Dendritic cell treated with granulocyte-macrophage colony-stimulating factor and Interleukin-4, amounts not matched to agents 40 ng/mL and 50 ng/mL, for 4 days (primary cell): ENCODE results near the gene DLAT.
"Not testable (repeated sequence)": the region's sequence is repeated elsewhere in the genome, so short reads cannot be mapped to it uniquely, and the experiment has no call there.

Experiments used
- H3K27ac Mint-ChIP-seq: one replicate; pipeline ENCODE4 v1.8.0; 2022; ENCODE audit warnings: mild to moderate bottlenecking, mixed read lengths
- H3K27me3 Mint-ChIP-seq: one replicate; pipeline ENCODE4 v1.8.0; 2022; ENCODE audit warnings: mild to moderate bottlenecking, mixed read lengths
- H3K36me3 Mint-ChIP-seq: one replicate; pipeline ENCODE4 v1.8.0; 2022; ENCODE audit warnings: low read depth, mixed read lengths
- H3K4me1 Mint-ChIP-seq: one replicate; pipeline ENCODE4 v1.8.0; 2022; ENCODE audit warnings: low read depth, mixed read lengths
- H3K4me3 Mint-ChIP-seq: one replicate; pipeline ENCODE4 v1.8.0; 2022; ENCODE audit warnings: mild to moderate bottlenecking, moderate library complexity, mixed read lengths
- H3K9me3 Mint-ChIP-seq: one replicate; pipeline ENCODE4 v1.8.0; 2022; ENCODE audit warnings: mixed read lengths
- intact Hi-C: fragments of 100-400 bp; cut with micrococcal nuclease; formaldehyde crosslinking; loops from one replicate; pipeline ENCODE4 v1.15.0; 2022

The DLAT gene

DNA sequence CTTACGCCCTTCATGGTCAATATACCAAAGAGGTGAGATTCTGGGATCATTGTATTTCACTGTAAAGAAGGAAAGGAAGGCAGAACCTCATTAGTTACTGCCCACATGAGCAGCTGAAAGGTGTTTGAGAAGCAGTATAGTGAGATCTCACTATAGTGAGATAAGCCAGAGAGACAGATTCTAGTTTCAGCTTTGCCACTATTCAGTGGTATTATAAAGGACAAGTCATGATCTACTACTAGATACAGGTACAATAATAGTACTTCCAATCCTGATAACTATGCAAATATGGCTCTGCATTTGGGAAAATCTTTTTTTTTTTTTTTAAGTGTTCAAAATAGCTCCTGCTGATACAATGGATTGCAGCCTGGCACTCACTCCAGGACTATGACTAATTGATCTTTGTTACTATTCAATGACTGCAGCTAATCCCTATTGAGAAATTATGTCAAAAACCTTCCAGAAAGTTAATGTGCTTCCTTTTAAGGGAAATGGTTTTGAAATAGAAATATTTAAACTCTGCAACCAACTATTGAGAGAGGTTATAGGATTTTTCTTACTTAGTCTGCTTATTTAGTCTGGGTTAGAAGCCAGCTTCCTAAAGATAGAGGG lies 8.3 kb upstream of the DLAT start:
- intact Hi-C loops, result no loop called here
- no peaks in the 10 kb centered on the region for H3K4me1 Mint-ChIP-seq
- no peaks in the 10 kb centered on the region for H3K27me3 Mint-ChIP-seq
- no peak overlapping the region for H3K4me3 Mint-ChIP-seq
- no peaks in the 10 kb centered on the region for H3K36me3 Mint-ChIP-seq
- H3K9me3 Mint-ChIP-seq, result no peaks in the 10 kb centered on the region
- H3K27ac Mint-ChIP-seq, result no peak overlapping the region

DNA sequence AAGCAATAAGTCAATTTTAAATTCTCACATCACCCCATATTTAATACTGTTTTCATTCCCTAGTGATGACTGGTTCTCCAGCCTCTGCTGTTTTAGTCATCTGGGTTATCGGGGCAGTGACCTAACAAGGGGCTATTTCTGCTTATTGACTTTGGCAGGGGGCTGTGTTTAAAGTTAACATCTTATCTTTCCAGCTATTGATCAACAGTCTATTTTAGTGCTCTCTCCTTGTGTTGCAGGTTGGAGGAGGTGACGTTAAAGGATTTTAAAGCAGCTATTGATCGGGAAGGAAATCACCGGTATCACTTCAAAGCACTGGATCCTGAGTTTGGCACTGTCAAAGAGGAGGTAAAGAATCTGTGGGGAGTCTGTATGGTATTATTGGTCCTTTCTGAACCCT lies 7.7 kb upstream of the DLAT start:
- Mint-ChIP-seq H3K4me3 (no peak overlapping the region), H3K4me1 (no peaks in the 10 kb centered on the region), H3K27me3 (no peaks in the 10 kb centered on the region), H3K27ac (no peak overlapping the region), H3K9me3 (no peaks in the 10 kb centered on the region), H3K36me3 (no peaks in the 10 kb centered on the region)
- intact Hi-C loops, result no loop called here

GRCh38 chr11:112019066-112019465 lies 6.1 kb upstream of the DLAT start:
- H3K36me3 Mint-ChIP-seq, result no peaks in the 10 kb centered on the region
- no peak overlapping the region for H3K27ac Mint-ChIP-seq
- no peaks in the 10 kb centered on the region for H3K9me3 Mint-ChIP-seq
- H3K27me3 Mint-ChIP-seq, result no peaks in the 10 kb centered on the region
- H3K4me1 Mint-ChIP-seq, result peaks cover 6% of the 10 kb centered on the region
- H3K4me3 Mint-ChIP-seq, result no peak overlapping the region
- intact Hi-C loops, result no loop called here

GRCh38 chr11:112023104-112023503 lies 2.1 kb upstream of the DLAT start:
- peaks cover 27% of the 10 kb centered on the region for H3K36me3 Mint-ChIP-seq
- no peak overlapping the region for H3K27ac Mint-ChIP-seq
- no peaks in the 10 kb centered on the region for H3K27me3 Mint-ChIP-seq
- no peak overlapping the region for H3K4me3 Mint-ChIP-seq
- intact Hi-C loops, result no loop called here
- H3K9me3 Mint-ChIP-seq, result no peaks in the 10 kb centered on the region
- peaks cover 10% of the 10 kb centered on the region for H3K4me1 Mint-ChIP-seq

GRCh38 chr11:112024178-112024772 lies 933 bp upstream of the DLAT start:
- Mint-ChIP-seq H3K4me3 (peak overlapping the region; percentile 98), H3K27me3 (no peaks in the 10 kb centered on the region), H3K4me1 (peaks cover 10% of the 10 kb centered on the region), H3K36me3 (peaks cover 39% of the 10 kb centered on the region), H3K9me3 (no peaks in the 10 kb centered on the region), H3K27ac (peak overlapping the region; percentile 96)
- intact Hi-C loops, result loop anchor here (2.0 kb wide), 3 partner anchors 63 to 145 kb away; partner anchors contain the start of genes CFAP68, FDXACB1, SDHD and TIMM8B

- peaks cover 14% of the 10 kb centered on the region for H3K4me1 Mint-ChIP-seq
- peaks cover 53% of the 10 kb centered on the region for H3K36me3 Mint-ChIP-seq
- intact Hi-C loops, result loop anchor here (2.0 to 5.0 kb wide), 4 partner anchors 47 to 147 kb away; partner anchors contain the start of genes CFAP68, FDXACB1, NKAPD1 and PIH1D2
- peak overlapping the region; percentile 96 for H3K27ac Mint-ChIP-seq
- H3K27me3 Mint-ChIP-seq, result no peaks in the 10 kb centered on the region
- H3K9me3 Mint-ChIP-seq, result no peaks in the 10 kb centered on the region
- H3K4me3 Mint-ChIP-seq, result peak overlapping the region; percentile 98
These were observed 499 bp downstream of the DLAT start for GRCh38 chr11:112025707-112026106.

DNA sequence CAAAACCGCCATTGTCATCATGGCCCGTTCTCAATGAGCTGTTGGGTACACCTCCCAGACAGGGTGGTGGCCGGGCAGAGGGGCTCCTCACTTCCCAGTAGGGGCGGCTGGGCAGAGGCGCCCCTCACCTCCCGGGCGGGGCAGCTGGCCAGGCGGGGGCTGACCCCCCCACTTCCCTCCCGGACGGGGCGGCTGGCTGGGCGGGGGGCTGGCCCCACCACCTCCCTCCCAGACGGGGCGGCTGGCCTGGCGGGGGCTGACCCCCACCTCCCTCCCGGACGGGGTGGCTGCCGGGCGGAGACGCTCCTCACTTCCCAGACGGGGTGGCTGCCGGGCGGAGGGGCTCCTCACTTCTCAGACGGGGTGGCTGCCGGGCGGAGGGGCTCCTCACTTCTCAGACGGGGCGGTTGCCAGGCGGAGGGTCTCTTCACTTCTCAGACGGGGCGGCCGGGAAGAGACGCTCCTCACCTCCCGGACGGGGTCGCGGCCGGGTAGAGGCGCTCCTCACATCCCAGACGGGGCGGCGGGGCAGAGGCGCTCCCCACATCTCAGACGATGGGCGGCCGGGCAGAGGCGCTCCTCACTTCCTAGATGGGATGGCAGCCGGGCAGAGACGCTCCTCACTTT lies 1.7 kb downstream of the DLAT start:
- not testable (repeated sequence) for H3K4me3 Mint-ChIP-seq, H3K9me3 Mint-ChIP-seq, H3K27me3 Mint-ChIP-seq, H3K27ac Mint-ChIP-seq
- H3K4me1 Mint-ChIP-seq, result peaks cover 14% of the 10 kb centered on the region
- intact Hi-C loops, result loop anchor here (5.0 kb wide), 1 partner anchor 45 kb away; the partner anchor contains the start of genes NKAPD1 and PIH1D2
- H3K36me3 Mint-ChIP-seq, result peaks cover 65% of the 10 kb centered on the region

DNA sequence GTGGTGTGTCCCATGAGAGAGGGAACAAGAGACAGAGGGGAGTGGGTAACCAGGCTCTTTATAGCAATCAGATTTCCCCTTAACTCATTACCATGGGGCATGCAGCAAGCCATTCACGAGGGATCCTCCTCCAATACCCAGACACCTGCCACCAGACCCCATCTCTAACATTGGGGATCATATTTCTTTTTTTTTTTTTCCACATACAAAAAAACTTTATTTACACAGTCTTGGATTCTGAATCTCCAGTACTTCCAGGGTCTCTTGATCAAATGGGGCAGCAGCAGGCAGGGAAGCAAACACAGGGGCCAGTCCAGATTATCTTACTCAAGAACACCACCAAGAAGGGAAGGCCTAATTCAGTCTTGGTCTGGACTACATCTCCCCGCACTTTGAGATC lies 4.3 kb downstream of the DLAT start:
- Mint-ChIP-seq H3K27me3 (no peaks in the 10 kb centered on the region), H3K4me3 (no peak overlapping the region), H3K36me3 (peaks cover 88% of the 10 kb centered on the region), H3K9me3 (no peaks in the 10 kb centered on the region), H3K4me1 (peaks cover 4% of the 10 kb centered on the region), H3K27ac (no peak overlapping the region)
- intact Hi-C loops, result loop anchor here (5.0 kb wide), 1 partner anchor 43 kb away; the partner anchor contains the start of genes NKAPD1 and PIH1D2

- H3K27me3 Mint-ChIP-seq, result no peaks in the 10 kb centered on the region
- no peaks in the 10 kb centered on the region for H3K9me3 Mint-ChIP-seq
- H3K4me1 Mint-ChIP-seq, result peaks cover 4% of the 10 kb centered on the region
- no peak overlapping the region for H3K4me3 Mint-ChIP-seq
- intact Hi-C loops, result no loop called here
- H3K27ac Mint-ChIP-seq, result no peak overlapping the region
- H3K36me3 Mint-ChIP-seq, result peaks cover 94% of the 10 kb centered on the region
These were observed 8.7 kb downstream of the DLAT start for GRCh38 chr11:112033902-112034301.

GRCh38 chr11:112037527-112037926 lies 12.3 kb downstream of the DLAT start:
- no peak overlapping the region for H3K27ac Mint-ChIP-seq
- intact Hi-C loops, result no loop called here
- no peak overlapping the region for H3K4me3 Mint-ChIP-seq
- H3K9me3 Mint-ChIP-seq, result no peaks in the 10 kb centered on the region
- peaks cover 89% of the 10 kb centered on the region for H3K36me3 Mint-ChIP-seq
- H3K27me3 Mint-ChIP-seq, result no peaks in the 10 kb centered on the region
- peaks cover 6% of the 10 kb centered on the region for H3K4me1 Mint-ChIP-seq

- Mint-ChIP-seq H3K9me3 (no peaks in the 10 kb centered on the region), H3K4me1 (peaks cover 6% of the 10 kb centered on the region), H3K4me3 (no peak overlapping the region), H3K27me3 (no peaks in the 10 kb centered on the region), H3K36me3 (peaks cover 91% of the 10 kb centered on the region), H3K27ac (no peak overlapping the region)
- intact Hi-C loops, result no loop called here
These were observed 17.2 kb downstream of the DLAT start for GRCh38 chr11:112042161-112042960.

- no peaks in the 10 kb centered on the region for H3K27me3 Mint-ChIP-seq
- H3K4me1 Mint-ChIP-seq, result peaks cover 6% of the 10 kb centered on the region
- H3K36me3 Mint-ChIP-seq, result peaks cover 91% of the 10 kb centered on the region
- no peak overlapping the region for H3K4me3 Mint-ChIP-seq
- H3K9me3 Mint-ChIP-seq, result no peaks in the 10 kb centered on the region
- intact Hi-C loops, result no loop called here
- H3K27ac Mint-ChIP-seq, result no peak overlapping the region
These were observed 17.7 kb downstream of the DLAT start for GRCh38 chr11:112042961-112043304.

GRCh38 chr11:112044961-112045360 lies 19.8 kb downstream of the DLAT start:
- Mint-ChIP-seq H3K27me3 (no peaks in the 10 kb centered on the region), H3K27ac (no peak overlapping the region), H3K36me3 (peaks cover 91% of the 10 kb centered on the region), H3K4me1 (peaks cover 21% of the 10 kb centered on the region), H3K9me3 (no peaks in the 10 kb centered on the region), H3K4me3 (no peak overlapping the region)
- intact Hi-C loops, result no loop called here

- not testable (repeated sequence) for H3K27ac Mint-ChIP-seq
These were observed 21.4 kb downstream of the DLAT start for GRCh38 chr11:112046647-112047046.

More at GRCh38 chr11:112046647-112047046, 21.4 kb downstream of the DLAT start:
- H3K9me3 Mint-ChIP-seq, intact Hi-C loops, H3K27me3 Mint-ChIP-seq, H3K4me3 Mint-ChIP-seq: not testable (repeated sequence)
- peaks cover 23% of the 10 kb centered on the region for H3K4me1 Mint-ChIP-seq
- peaks cover 94% of the 10 kb centered on the region for H3K36me3 Mint-ChIP-seq
